22Rv1 (cell line): ENCODE data around the gene ADAM8.

Experiments used
- H3K27ac ChIP-seq: fragments of 450-650 bp; 2 replicates; pipeline ENCODE4 v1.5.1; 2017
- CTCF ChIP-seq: fragments of 450-650 bp; IDR thresholded peaks from 2 replicates; pipeline ENCODE4 v1.5.1; 2017; ENCODE audit warnings: mild to moderate bottlenecking
- ZFX ChIP-seq: fragments of 450-650 bp; IDR thresholded peaks from 2 replicates; pipeline ENCODE4 v1.6.1; 2017; ENCODE audit warnings: antibody characterized with exemption, borderline replicate concordance

Gene ADAM8

GRCh38 chr10:133221331-133221730 is 55.3 kb downstream of the ADAM8 start:
- TF ChIP-seq CTCF (no peak), ZFX (no peak)
- H3K27ac ChIP-seq, result no peak overlapping the region

- no peak overlapping the region for H3K27ac ChIP-seq
- TF ChIP-seq CTCF (no peak), ZFX (no peak)
Measured at GRCh38 chr10:133219782-133220181, 56.9 kb downstream of the ADAM8 start.

- TF ChIP-seq CTCF, result no peak
- no peak overlapping the region for H3K27ac ChIP-seq
Measured at GRCh38 chr10:133218891-133219290, 57.8 kb downstream of the ADAM8 start.

- no peak overlapping the region for H3K27ac ChIP-seq
Measured at GRCh38 chr10:133217800-133218589, 58.7 kb downstream of the ADAM8 start.

GRCh38 chr10:133216776-133217175 is 59.9 kb downstream of the ADAM8 start:
- no peak overlapping the region for H3K27ac ChIP-seq
- TF ChIP-seq ZFX (no peak), CTCF (no peak)

More at GRCh38 chr10:133217800-133218589, 58.7 kb downstream of the ADAM8 start:
- TF ChIP-seq ZFX (no peak), CTCF (no peak)

- TF ChIP-seq CTCF (no peak), ZFX (no peak)
- H3K27ac ChIP-seq, result no peak overlapping the region
Measured at GRCh38 chr10:133215586-133215985, 61.1 kb downstream of the ADAM8 start.
